Loucy (cell line): ENCODE measurements around the gene YWHAH.

Experiments used
- CTCF ChIP-seq: fragments of 200-600 bp; sonication (generic); conservative IDR thresholded peaks from 2 replicates; pipeline ENCODE4 v1.5.1; 2014; ENCODE audit warnings: mild to moderate bottlenecking, antibody characterized with exemption, low read length
- EZH2phosphoT487 ChIP-seq: fragments of 200-600 bp; IDR thresholded peaks from 2 replicates; pipeline ENCODE4 v1.6.1; 2018; ENCODE audit warnings: antibody characterized with exemption, mild to moderate bottlenecking, moderate library complexity, borderline replicate concordance

- TF ChIP-seq CTCF, result no peak
- no peak for TF ChIP-seq EZH2phosphoT487
Observed at GRCh38 chr22:31899669-31900068, 44.7 kb upstream of the YWHAH start.
